Stomach (tissue), 9 donors: ENCODE data around the gene UCKL1. TPM values are rescaled to one million over a fixed set of nuclear protein-coding genes. Genes with fewer than 3 reads are reported as not detected.

ENCODE experiments used
- DNase-seq, 2 donors: peaks; one replicate each; pipeline versions ENCODE4 v3.0.0 to v3.0.0-alpha.2; 2013 to 2019
- H3K27ac ChIP-seq, 5 donors: fragments of 200-600 bp in 4 of 5; sonication (generic) in 4 of 5; one replicate each; pipeline ENCODE4 v1.5.1; 2013 to 2019; ENCODE audit warnings: mild to moderate bottlenecking in 1 of 5, moderate library complexity in 1 of 5
- H3K27me3 ChIP-seq, 3 donors: fragments of 200-600 bp; sonication (generic); one replicate each; pipeline ENCODE4 v1.5.1; 2017 to 2019; ENCODE audit warnings: mixed run types in 1 of 3
- H3K36me3 ChIP-seq, 4 donors: fragments of 200-600 bp; sonication (generic); 1 replicate in 3 of 4; 2 replicates in 1 of 4; pipeline ENCODE4 v1.5.1; 2016 to 2019
- H3K4me1 ChIP-seq, 4 donors: fragments of 200-600 bp; sonication (generic); one replicate each; pipeline ENCODE4 v1.5.1; 2016 to 2019
- H3K4me3 ChIP-seq, 4 donors: fragments of 200-600 bp; sonication (generic) in 3 of 4; one replicate each; pipeline ENCODE4 v1.5.1; 2016 to 2019; ENCODE audit warnings: mild to moderate bottlenecking in 1 of 4
- H3K9me3 ChIP-seq, 4 donors: fragments of 200-600 bp; sonication (generic); one replicate each; pipeline ENCODE4 v1.5.1; 2016 to 2019
- CTCF ChIP-seq, 7 experiments: fragments of 450-650 bp in 4 of 7; fragments of 200-600 bp in 3 of 7; sonication (generic) in 3 of 7; IDR thresholded peaks; one replicate each; pipeline ENCODE4 v1.5.1; 2016 to 2019; ENCODE audit warnings: antibody characterized with exemption in 7 of 7, control low read depth in 2 of 7, mild to moderate bottlenecking in 1 of 7
- EP300 ChIP-seq: sonication (generic); formaldehyde crosslinking; IDR thresholded peaks from one replicate; pipeline ENCODE4 v1.6.1; 2017; ENCODE audit warnings: antibody characterized with exemption
- POLR2A ChIP-seq, 4 donors: fragments of 450-650 bp; IDR thresholded peaks; one replicate each; pipeline ENCODE4 v1.6.1; 2016; ENCODE audit warnings: antibody characterized with exemption in 4 of 4, control low read depth in 2 of 4, mild to moderate bottlenecking in 1 of 4, moderate library complexity in 1 of 4
- POLR2AphosphoS5 ChIP-seq, 3 donors: sonication (generic); formaldehyde crosslinking; IDR thresholded peaks; one replicate each; pipeline ENCODE4 v1.6.1; 2016; ENCODE audit warnings: antibody characterized with exemption in 3 of 3
- WGBS, 5 donors: extraction: QIAGEN DNeasy Blood & Tissue Kit in 3 of 5; methylation state at CpG; one replicate each; pipeline versions ENCODE4 v1.1.5 to v1.1.7; 2013 to 2018; 5-methylcytosine and 5-hydroxymethylcytosine counted together
- intact Hi-C: fragments of 100-400 bp; cut with DNase I; formaldehyde crosslinking; loops from one replicate; pipeline ENCODE4 v1.15.1; 2023; ENCODE audit warnings: low total_unique reads
- polyA plus RNA-seq, 3 donors: library from polyadenylated mRNA; stranded (reverse); fragments of 200-250 nt; gene quantifications; one replicate each; pipeline ENCODE4 v1.2.3, GENCODE V29; 2013
- total RNA-seq, 5 donors: library from RNA; depleted of rRNA; stranded (reverse); fragments of >200 nt; gene quantifications; one replicate each; pipeline versions ENCODE4 v1.1.0 to v1.2.3, GENCODE V29; 2014 to 2016
- donor health status: healthy with polysubstance abuse.
- donor health status: Bipolar disorder and iron deficiency.
- donor health status: healthy.

Gene UCKL1
- total and polyA plus RNA-seq, 8 donors = 17.7 to 107 (median 32.2) TPM

DNA sequence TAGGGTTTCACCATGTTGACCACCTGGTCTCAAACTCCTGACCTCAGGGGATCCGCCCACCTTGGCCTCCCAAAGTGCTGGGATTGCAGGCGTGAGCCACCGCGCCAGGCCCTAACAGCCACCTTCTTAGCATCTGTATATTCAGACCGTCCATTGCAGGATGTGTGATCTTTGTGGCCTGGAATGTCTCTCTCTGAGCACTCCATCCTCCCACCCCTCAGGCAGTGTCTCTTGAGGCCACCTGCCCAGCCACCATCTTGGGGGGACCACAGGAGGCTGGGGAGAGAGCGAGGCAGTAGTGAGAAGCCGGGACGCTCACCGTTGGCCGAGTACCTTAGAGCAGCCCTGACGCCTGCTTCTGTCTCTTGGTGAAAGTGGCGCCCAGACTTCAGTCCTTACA, 42.4 kb downstream of the UCKL1 start:
- Histone ChIP-seq H3K27me3 (no peaks in the 10 kb centered on the region), H3K36me3 (peaks cover 0 to 17% (median 16%) of the 10 kb centered on the region in 4 donors), H3K27ac (peak overlapping the region in 1 of 5 donors; percentile 65), H3K4me1 (peaks cover 12 to 75% (median 48%) of the 10 kb centered on the region in 4 donors), H3K9me3 (peaks cover 0 to 8% (median 0%) of the 10 kb centered on the region in 4 donors), H3K4me3 (no peak overlapping the region)
- WGBS, 5 donors = 94 to 99% (median 96%) methylated on average over 12 of the region's 12 CpGs
- intact Hi-C loops = no loop called here
- no peak for DNase-seq
- no peak for TF ChIP-seq CTCF (IDR thresholded peaks at IDR 0.05)
- no peak for TF ChIP-seq POLR2A (IDR thresholded peaks at IDR 0.05)
- no peak for TF ChIP-seq EP300
- no peak for TF ChIP-seq POLR2AphosphoS5 (IDR thresholded peaks at IDR 0.05)

DNA sequence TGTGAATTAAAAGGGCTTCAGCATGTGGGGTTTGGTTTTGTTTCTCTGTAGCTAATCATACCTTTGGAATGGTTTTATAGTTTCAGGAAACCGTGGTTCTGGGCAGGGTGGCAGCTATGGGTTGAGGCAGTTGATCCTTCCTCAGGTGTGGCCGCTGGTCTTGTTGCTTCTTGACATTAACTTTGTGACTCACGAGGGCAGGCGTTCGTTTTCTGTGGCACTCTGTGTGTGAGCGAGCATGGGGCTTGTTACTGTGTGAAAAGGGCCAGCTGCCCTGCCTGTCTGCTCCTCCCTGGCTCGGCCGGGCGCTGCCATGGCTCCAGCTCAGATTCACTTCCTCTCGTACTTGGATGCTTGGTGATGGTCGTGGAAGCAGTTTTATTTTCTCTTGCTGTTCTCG, 45.0 kb downstream of the UCKL1 start:
- Histone ChIP-seq H3K27me3 (no peaks in the 10 kb centered on the region), H3K9me3 (peaks cover 0 to 3% (median 0%) of the 10 kb centered on the region in 4 donors), H3K4me3 (no peak overlapping the region), H3K36me3 (peaks cover 0 to 3% (median 0%) of the 10 kb centered on the region in 4 donors), H3K27ac (peak overlapping the region; percentile 11 to 58 (median 38)), H3K4me1 (peaks cover 26 to 96% (median 62%) of the 10 kb centered on the region in 4 donors)
- TF ChIP-seq POLR2AphosphoS5 (IDR thresholded peaks at IDR 0.05) = peak in 1 of 3 donors; percentile 41
- TF ChIP-seq POLR2A (IDR thresholded peaks at IDR 0.05) = no peak
- TF ChIP-seq EP300 = no peak
- intact Hi-C loops = no loop called here
- peak; percentile 69 to 72 for DNase-seq
- WGBS, 5 donors = 26 to 43% (median 34%) methylated on average over 12 of the region's 12 CpGs

DNA sequence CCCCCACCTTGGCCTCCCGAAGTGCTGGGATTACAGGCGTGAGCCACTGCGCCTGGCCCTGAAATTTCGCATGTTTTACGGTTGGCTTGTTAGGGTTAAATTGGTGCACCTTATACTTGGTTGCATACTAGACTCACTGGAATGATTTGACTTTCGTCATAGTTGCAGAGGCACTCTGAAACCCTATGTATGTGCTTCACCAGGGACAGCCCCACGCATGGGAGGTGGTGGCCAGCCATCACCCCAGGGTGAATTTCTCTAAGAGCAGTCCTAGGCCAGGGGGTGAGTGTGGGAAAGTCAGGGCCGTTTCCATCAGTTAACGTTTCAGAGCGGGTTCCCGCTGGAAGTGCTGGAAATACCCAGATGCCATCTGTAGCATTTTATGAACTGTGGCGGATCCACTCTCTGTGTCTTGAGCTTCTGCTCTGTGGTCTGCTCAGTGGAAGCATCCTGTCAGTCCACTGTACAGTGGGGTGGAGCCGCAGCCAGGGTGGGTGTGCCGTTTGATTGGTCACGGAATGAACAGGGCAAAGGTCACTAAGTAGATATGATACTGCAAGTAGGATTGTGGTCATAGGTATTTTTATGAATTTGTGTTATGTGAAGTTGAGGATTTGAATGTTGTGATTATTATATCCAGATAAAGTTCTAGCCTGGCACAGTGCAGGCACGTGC, 48.1 kb downstream of the UCKL1 start:
- intact Hi-C loops = no loop called here

GRCh38 chr20:63903796-63904561, 52.2 kb downstream of the UCKL1 start:
- H3K36me3 ChIP-seq = peaks cover 0 to 14% (median 3%) of the 10 kb centered on the region in 4 donors
- H3K27ac ChIP-seq = no peak overlapping the region
- no peak overlapping the region for H3K4me3 ChIP-seq
- no peak for DNase-seq
- H3K27me3 ChIP-seq = no peaks in the 10 kb centered on the region
- no peaks in the 10 kb centered on the region for H3K9me3 ChIP-seq
- peaks cover 30 to 99% (median 57%) of the 10 kb centered on the region in 4 donors for H3K4me1 ChIP-seq
- 79 to 90% (median 85%) methylated on average over 11 of the region's 11 CpGs for WGBS, 5 donors
- intact Hi-C loops = no loop called here
- TF ChIP-seq CTCF (IDR thresholded peaks at IDR 0.05) (no peak), POLR2A (IDR thresholded peaks at IDR 0.05) (no peak), EP300 (no peak), POLR2AphosphoS5 (IDR thresholded peaks at IDR 0.05) (no peak)

More for the DNA sequence above, 48.1 kb downstream of the UCKL1 start:
- Histone ChIP-seq H3K36me3 (peaks cover 0 to 7% (median 0%) of the 10 kb centered on the region in 4 donors), H3K9me3 (no peaks in the 10 kb centered on the region), H3K27ac (peak overlapping the region in 2 of 5 donors; percentile 22 to 48), H3K4me3 (no peak overlapping the region), H3K4me1 (peaks cover 30 to 99% (median 68%) of the 10 kb centered on the region in 4 donors), H3K27me3 (no peaks in the 10 kb centered on the region)
- DNase-seq = peak; percentile 53 to 54
- 51 to 66% (median 58%) methylated on average over 16 of the region's 16 CpGs for WGBS, 5 donors
- TF ChIP-seq POLR2A (IDR thresholded peaks at IDR 0.05) = no peak
- no peak for TF ChIP-seq EP300
- no peak for TF ChIP-seq CTCF (IDR thresholded peaks at IDR 0.05)
- TF ChIP-seq POLR2AphosphoS5 (IDR thresholded peaks at IDR 0.05) = no peak
